Activated T-cell treated with anti-CD3 and anti-CD28 coated beads for 24 hours (primary cell): Measurements from ENCODE around the gene ROMO1.

ENCODE experiments used
- DNase-seq: peaks from one replicate; pipeline ENCODE4 v3.0.0-alpha.2; 2020; ENCODE audit warnings: low read depth

ROMO1 gene

GRCh38 chr20:35699127-35699956 is at the start of gene ROMO1, which contains the start of gene NFS1:
ROMO1 (plus strand) TSS chr20:35699405; CDS start chr20:35699633, 228 bp downstream.
NFS1 (minus strand) TSS chr20:35699352; CDS start chr20:35699288, 64 bp downstream.
- peak; percentile 80 for DNase-seq

- DNase-seq = no peak
These were observed 48.6 kb upstream of the ROMO1 start for GRCh38 chr20:35650632-35651031.

GRCh38 chr20:35651958-35652357 is 47.2 kb upstream of the ROMO1 start:
- DNase-seq = no peak

- no peak for DNase-seq
These were observed 46.4 kb upstream of the ROMO1 start for GRCh38 chr20:35652641-35653429.

GRCh38 chr20:35653430-35653734 is 45.8 kb upstream of the ROMO1 start:
- no peak for DNase-seq

- no peak for DNase-seq
These were observed 45.3 kb upstream of the ROMO1 start for GRCh38 chr20:35653893-35654292.

GRCh38 chr20:35654415-35654814 is 44.8 kb upstream of the ROMO1 start:
- no peak for DNase-seq

- DNase-seq = no peak
These were observed 41.9 kb upstream of the ROMO1 start for GRCh38 chr20:35657271-35657670.

- DNase-seq = no peak
These were observed 38.9 kb upstream of the ROMO1 start for GRCh38 chr20:35660122-35660937.

GRCh38 chr20:35661053-35661452 is 38.2 kb upstream of the ROMO1 start:
- DNase-seq = no peak

GRCh38 chr20:35661908-35662307 is 37.3 kb upstream of the ROMO1 start:
- DNase-seq = no peak

GRCh38 chr20:35662551-35662950 is 36.7 kb upstream of the ROMO1 start:
- DNase-seq = no peak

- DNase-seq = peak; percentile 47
These were observed 35.4 kb upstream of the ROMO1 start for GRCh38 chr20:35663516-35664465.

GRCh38 chr20:35664466-35665206 is 34.6 kb upstream of the ROMO1 start, which contains the start of the genes CPNE1 and RBM12:
CPNE1 (minus strand) TSS chr20:35664900; CDS start chr20:35632923, 31,977 bp downstream.
RBM12 (minus strand) TSS chr20:35664900; CDS start chr20:35655322, 9,578 bp downstream.
- peak; percentile 90 for DNase-seq

- no peak for DNase-seq
These were observed 33.3 kb upstream of the ROMO1 start for GRCh38 chr20:35665949-35666288.

- DNase-seq = no peak
These were observed 30.0 kb upstream of the ROMO1 start for GRCh38 chr20:35669221-35669620.

GRCh38 chr20:35669681-35670080 is 29.5 kb upstream of the ROMO1 start:
- DNase-seq = no peak

GRCh38 chr20:35673884-35674283 is 25.3 kb upstream of the ROMO1 start:
- no peak for DNase-seq

GRCh38 chr20:35674921-35675320 is 24.3 kb upstream of the ROMO1 start:
- DNase-seq = no peak

- DNase-seq = no peak
These were observed 18.6 kb upstream of the ROMO1 start for GRCh38 chr20:35680452-35681183.
